ENCODE data around the gene ZNF90.
"Not testable (repeated sequence)": the region's sequence is repeated elsewhere in the genome, so short reads cannot be mapped to it uniquely, and the experiment has no call there.

The ZNF90 gene

DNA sequence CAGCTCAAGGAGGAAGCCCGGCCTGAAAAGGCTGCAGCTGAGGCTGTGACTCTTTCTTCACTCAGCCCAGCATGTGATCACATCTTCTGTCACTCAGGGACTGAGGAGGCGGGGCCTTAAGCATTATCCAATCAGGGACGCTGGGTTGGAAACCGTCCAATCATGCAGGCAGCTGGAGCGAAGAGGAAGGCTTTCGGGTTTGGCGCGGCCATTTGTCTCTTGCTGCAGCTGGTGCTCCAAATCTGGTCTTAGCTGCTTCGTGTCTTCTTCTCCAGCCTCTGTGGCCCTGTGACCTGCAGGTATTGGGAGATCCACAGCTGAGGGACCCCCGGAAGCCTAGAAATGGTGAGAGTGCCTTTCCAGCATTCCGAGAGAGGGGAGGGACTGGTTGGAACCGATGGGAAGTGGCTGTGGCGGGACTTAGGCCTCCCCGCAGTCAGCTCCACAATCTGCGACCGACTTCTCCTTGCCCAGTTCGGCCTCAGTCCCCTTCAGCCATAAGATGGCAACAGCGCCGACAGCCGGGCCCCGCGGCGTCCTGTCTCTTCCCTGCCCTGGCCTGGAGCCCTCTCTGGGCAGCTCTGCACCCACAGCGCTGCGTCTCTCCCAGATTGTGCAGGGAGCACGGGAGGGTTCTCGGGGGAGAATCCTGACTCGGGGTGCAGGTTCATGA, at the start of gene ZNF90:
Gene ZNF90 (plus strand): TSS at position 210 of the 673 bp plus-strand sequence. CDS start 133 bp downstream, at position 343.
- DNase-seq: peak; percentile 81

DNA sequence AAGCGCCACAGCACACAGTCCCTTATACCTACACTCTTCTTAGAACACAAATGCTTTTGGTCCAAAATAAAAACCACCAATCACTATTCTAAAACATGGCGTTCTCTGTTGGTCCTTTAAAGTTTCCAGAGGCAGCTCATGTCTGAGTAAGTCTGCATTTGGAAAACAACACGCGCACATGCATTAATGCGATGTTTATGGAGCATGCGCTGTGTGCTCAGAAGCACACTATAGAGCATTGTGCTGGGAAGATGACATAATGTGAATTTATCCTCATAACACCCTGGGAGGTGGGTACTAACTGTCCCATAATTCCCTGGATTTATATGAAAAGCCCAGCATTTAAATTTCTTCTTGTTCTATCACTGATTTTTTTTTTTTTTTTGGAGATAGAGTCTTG, 49.2 kb upstream of the ZNF90 start:
- DNase-seq: no peak

GRCh38 chr19:20035935-20036334, 41.9 kb upstream of the ZNF90 start:
- DNase-seq: no peak

GRCh38 chr19:20038358-20039202, 39.2 kb upstream of the ZNF90 start:
- DNase-seq: peak; percentile 20

DNA sequence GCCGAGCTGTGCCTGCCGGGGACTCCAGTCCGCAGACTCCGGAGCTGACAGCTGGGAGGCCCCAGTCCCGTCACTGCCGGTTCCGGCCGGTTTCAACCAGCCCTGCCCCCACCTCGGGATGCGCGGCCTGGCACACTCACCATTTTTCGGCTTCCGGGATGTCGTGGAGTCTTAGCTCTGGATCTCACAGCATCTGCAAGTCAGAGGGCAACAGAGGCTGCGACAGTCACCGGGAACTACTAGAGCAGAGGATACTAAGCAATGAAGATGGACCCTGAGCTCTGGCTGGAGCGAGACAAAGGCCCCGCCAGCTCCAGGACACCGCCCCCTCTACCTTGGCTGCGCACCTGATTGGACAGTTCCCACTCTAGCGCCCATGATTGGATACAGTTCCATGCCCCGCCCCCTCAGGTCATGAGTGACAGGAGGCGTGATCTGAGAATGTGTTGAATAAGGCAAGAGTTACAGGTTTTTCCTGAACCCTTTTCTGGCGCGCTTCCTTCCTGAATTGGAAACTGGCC, 38.5 kb upstream of the ZNF90 start, which contains the start of gene ZNF682:
Gene ZNF682 (minus strand): TSS at position 303 of the 521 bp plus-strand sequence. CDS start 160 bp downstream, at position 143.
- DNase-seq: peak; percentile 94

- DNase-seq: no peak
Observed at GRCh38 chr19:20044663-20045062, 33.1 kb upstream of the ZNF90 start.

GRCh38 chr19:20045742-20046141, 32.1 kb upstream of the ZNF90 start:
- not testable (repeated sequence) for DNase-seq

DNA sequence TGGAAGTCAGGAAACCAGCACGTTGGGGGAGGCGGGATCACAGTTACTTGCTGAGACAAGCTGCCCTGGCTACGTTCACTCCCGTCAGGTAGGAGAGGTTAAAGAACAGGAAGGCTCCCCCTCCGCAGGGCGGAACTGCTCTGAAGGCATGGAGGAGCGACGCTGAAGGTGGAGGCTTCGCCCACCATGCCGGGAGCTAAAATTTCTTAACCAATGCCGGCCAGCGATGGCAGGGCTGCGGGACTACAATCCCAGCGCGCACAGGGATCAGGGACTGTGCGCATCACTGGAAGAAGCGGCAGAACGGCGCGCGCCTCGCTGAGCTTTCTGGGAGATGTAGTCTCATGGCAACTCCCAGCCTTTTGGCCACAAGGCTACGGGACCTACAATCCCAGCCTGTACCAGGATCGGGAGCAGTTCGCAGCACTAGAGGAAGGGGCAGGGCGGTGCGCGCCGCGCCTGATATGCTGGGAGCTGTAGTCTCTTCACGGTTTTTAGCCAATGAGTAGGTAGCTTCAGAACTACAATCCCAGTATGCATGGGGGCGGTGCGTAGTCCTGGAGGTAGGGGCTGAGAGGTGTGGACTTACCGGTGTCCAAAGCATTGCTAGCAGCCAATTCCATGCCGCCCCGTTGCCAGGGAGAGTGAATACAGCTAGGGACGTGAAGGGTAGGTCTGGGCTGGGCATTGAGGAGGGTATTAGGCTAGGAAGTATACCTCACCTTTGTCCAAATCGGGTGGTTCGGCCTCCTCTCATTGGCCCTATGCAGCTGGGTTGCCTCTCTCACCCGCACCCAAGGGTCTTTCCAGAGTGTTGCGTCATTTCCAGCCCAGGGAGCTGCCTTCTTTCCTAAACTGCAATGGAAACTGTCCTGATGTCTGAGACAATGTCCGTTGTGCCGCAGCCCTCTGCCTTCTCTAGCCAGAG, 25.7 kb upstream of the ZNF90 start:
- peak; percentile 62 for DNase-seq

DNA sequence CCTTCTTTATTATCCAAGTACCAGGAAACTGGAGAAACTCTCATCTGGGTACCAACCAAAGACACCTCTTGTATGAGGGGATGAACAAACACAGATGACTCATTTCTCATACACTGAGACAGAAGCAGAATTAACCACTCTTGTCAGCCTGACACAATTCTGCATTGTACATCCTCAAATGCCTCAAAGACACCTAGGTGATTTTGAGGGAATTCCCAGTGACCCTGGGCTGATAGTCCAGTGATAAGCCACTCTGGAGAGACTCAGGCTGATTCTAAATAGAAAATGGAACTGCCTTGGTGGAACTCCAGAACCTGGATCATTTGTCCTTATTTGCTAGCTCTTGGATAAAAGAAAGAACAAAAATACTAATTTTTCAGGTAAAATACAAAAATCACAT, 19.1 kb upstream of the ZNF90 start:
- not testable (repeated sequence) for DNase-seq

DNA sequence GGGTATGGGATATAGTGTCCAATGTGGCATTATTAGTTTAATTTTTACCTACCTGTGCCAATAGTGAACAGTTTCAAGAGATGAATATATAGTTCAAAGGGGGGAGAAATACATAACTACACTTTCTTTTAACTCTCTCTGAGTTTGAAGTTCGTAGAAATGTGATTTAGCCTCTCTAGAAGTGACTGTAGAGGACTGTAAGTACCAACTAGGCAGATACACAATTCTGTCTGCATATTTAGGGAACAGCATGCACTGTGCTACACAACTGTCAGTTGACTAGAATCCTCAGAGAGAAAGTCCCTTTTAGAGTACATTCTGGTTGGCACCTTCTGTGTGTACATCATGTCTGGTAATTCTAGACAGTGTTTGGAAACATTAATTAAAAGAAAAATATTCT, 17.5 kb upstream of the ZNF90 start:
- DNase-seq: no peak

- no peak for DNase-seq
Observed at GRCh38 chr19:20066861-20067260, 10.9 kb upstream of the ZNF90 start.

GRCh38 chr19:20067943-20068342, 9.9 kb upstream of the ZNF90 start:
- no peak for DNase-seq

DNA sequence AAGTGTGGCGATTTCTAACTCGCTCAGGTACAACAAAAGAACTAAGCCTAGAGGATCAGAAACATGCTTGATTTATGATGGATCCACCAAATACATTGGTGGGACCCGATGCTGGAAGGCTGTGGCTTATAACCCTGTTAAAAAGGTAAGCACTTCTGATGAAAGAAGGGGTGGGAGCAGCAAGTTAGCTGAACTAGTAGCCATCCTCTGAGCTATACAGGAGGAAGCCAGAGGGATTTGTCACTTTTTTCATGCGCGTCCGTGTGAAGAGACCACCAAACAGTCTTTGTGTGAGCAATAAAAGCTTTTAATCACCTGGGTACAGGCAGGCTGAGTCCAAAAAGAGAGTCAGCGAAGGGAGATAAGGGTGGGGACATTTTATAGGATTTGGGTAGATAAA, 9.2 kb upstream of the ZNF90 start:
- not testable (repeated sequence) for DNase-seq

DNA sequence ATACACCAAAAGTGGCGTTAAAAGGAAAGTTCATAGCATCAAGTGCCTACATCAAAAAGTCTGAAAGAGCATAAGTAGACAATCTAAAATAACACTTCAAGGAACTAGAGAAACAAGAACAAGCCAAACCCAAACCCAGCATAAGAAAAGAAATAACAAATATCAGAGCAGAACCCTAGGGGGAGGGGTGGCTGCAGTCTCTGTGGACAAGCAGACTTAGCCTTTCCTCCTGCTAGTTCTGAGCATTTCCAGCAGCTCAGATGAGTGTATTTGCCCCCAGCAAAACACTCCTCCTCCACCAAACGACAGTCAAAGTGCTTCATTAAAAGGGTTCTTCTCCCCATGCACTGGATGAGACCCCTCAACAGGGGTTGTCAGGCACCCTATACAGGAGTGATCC, 7.1 kb upstream of the ZNF90 start:
- no peak for DNase-seq

DNA sequence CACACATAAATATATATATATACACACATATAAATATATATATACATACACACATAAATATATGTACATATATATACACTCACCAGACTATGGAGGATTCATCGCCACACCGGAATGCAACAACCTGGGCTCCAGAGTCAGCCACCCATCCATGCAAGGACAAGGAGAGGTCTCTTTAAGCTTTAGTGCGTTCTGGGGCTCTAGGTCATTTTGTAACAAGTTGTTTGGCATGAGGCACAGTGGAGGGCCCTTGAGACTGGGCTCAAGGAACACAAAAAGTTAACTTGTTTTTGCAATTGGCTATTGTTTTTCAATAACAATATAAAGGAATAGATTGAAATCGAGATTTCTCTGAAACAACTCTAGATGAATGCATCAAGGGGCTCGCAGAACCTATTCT, 4.9 kb upstream of the ZNF90 start:
- no peak for DNase-seq

GRCh38 chr19:20078581-20079031, 806 bp downstream of the ZNF90 start:
- DNase-seq: no peak

DNA sequence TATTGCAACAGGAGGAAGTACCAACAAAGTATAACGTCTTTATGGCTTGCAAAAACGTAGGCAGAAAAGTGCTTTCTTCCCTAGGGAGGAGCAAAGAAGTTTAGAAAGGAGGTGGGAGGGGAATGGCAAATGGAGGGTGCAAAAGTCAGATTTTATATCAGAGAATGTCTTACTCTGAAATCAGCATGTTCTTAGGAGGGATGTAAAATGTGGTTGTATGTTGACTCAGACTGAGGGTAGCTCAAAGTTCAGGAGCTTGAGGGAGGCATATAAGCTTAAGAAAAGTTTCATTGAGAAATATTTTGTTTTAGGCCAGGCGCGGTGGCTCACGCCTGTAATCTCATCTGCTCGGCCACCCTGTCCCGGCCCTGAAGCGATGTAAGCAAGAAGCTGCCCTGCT, 1.7 kb downstream of the ZNF90 start:
- DNase-seq: no peak

GRCh38 chr19:20080656-20081055, 2.9 kb downstream of the ZNF90 start:
- no peak for DNase-seq

GRCh38 chr19:20082232-20082833, 4.5 kb downstream of the ZNF90 start:
- DNase-seq: not testable (repeated sequence)

DNA sequence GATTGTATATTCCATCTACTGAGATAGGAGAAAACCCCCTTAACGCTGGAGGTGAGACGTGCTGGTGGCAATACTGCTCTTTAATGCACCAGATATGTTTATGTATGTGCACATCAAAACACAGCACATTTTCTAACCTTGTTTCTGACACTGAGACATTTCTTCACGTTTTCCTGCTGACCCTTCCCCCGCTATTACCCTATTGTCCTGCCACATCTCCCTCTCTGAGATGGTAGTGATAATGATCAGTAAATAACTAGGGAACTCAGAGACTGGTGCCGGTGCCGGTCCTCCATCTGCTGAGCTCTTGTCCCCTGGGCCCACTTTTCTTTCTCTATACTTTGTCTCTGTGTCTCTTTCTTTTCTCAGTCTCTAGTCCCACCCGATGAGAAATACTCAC, 5.1 kb downstream of the ZNF90 start:
- DNase-seq: not testable (repeated sequence)

DNA sequence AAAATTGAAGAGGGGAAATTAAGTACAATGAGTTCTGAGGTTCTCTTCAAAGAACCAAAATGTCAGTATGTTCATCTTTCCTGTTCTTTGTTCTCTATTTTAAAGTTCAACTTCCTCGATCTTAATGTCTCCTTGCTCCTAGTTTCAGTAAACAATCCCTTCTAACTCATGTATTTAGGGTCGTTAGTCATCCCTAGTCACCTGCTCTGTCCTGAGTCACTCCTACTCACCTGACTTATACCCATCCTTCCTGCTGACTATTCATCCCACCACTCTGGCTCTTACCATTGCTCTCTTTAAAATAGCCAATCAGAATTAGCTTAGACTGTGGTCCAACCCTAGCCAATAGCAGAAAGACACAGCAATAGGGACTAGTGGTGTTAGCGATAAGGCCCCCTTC, 24.3 kb downstream of the ZNF90 start:
- no peak for DNase-seq

DNA sequence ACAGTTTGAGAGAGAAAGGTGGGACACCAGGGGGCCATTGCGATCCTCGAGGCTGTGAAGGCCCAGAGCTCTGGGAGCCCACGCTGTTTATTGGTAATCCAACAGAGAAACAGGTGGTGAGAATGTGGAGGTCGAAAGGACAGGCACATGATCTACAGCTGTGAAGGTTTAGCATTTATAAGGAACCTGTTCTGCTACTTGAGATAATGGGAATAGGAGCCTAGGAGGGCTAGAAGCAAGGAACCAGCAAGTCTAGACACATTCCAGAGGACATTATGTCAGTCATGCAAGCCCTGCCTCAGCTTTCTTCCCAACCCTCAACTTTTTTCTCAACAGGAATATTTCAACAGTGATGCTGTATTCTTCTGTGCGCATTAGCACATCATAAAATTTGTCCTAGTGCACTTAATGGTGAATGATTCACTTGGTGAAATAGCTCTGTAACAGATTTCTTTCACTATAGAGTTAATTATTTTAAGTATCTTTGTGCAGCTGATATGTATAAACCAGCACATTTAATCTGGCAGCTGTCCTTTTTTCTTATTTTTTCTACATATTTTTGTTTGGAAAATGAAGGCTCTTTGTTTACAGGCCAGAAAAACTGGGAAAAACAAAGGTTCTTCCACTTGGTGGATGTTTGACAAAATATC, 25.4 kb downstream of the ZNF90 start:
- no peak for DNase-seq
